ENCODE measurements around the gene ENO3.
"Not testable (repeated sequence)": the region's sequence is repeated elsewhere in the genome, so short reads cannot be mapped to it uniquely, and the experiment has no call there.

The ENO3 gene

DNA sequence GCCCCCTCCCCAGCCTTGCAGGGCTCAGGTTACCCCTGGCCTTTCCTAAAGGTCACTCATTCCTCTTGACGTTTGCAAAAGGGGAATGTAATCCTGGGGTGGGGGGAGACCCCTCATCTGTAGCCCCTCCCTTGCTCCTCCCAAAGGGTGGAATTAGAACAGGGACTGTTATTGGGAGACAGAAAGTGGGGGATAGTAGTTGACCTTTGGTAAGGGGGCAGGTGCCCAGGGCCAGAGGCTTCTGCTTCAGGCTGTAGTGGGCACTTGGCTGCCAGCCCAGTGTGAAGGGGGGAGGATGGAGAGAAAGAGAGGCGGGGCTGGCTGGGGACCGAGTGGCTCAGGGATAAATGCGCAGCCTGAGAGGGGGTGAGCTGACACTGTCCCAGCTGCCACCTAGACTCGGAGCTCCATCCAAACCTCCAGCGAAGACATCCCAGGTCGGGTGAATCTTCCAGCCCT, at the start of gene ENO3:
ENO3 (plus strand) TSS at position 374 of the 459 bp plus-strand sequence. CDS start 711 bp downstream, outside the sequence.
- DNase-seq = no peak

DNA sequence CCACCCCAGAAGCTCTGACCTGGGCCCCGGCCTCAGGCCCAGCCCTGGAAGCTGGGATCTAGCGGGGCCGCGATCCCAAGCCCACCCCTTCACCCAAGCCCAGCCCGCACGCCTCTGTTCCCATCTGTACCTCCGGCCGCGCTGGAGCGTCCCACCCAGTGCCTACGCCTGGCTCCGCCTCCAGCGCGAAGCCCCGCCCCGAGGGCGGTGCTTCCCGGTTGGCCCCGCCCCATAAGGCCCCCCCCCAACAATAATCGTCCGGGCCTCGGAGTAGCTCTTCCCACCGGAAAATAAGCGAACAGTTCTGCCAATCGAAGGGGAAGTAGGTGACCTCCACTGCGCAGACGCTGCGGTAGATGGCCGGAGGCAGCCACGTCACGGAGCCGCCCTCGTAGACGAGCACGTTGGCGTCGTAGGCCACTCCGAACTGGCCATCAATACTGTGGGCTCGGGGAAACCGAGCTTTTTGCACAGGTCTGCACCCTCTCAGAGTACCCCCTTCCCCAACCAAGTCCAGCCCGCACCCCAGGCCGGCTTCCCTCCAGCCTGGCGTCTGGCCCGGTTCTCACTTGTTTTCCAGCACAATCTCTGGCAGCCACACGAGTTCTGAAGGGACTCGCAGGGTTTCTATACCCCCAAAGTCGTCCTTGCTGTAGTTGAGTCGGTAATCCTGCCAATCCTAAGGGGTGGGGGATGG, 49.1 kb upstream of the ENO3 start:
- DNase-seq = peak; percentile 86

DNA sequence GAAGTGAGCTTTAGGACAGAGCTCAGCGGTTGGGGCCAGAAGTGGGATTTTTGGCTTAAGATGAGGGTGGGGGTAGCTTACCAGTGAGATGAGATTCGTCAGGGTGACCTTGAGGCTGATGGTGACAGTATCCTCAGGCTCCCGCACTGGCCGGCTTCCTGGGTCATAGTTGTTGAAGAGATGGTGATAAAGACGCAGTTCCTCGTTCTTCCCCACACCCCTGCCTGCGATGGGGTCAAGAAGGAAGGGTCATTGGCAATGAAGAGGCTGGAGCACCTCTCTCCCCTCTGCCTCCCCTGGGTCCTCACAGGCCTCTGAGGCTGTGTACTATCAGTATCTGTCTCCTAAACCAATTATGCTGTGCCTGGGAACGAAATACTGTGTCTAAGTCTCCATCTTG, 48.4 kb upstream of the ENO3 start:
- DNase-seq = no peak

DNA sequence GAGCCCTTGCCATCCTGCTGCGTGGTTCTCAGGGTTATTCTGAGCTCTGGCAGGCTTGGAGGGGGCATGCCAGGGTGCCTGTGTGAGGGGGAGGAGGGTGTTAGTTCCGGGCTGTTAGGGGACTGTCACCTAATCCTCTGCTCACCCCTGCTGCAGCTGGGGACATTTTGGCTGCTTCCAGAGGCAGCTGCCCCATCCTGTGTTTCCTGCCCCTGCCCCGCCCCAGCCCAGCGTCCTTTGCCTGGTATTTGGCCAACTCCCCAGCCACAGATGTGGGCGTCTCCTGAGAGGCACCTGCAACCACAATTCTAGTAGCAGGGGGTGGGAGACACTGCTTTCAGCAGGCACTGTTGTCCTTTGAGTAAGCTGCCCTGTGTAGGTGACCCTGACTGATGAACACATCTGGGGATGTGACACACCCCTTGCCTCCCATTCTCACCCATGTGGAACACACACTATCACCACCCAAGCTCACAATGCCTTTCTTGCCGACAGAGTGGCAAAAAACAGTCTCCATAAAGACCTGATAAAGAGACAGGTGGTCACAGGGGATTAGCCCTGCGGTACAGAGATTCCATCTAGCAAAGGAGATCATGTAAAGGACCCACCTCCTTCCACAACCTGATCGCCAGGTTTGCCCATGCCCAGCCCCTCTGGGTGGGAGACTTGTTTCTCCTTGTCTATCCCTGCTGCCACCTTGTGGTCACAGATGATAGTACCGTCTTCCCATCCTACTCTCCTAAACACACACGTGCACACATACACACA, 47.7 kb upstream of the ENO3 start, which contains the start of gene CHRNE:
CHRNE (minus strand) TSS at position 48 of the 768 bp plus-strand sequence; CDS start at position 13, 35 bp downstream.
- DNase-seq = peak; percentile 80

DNA sequence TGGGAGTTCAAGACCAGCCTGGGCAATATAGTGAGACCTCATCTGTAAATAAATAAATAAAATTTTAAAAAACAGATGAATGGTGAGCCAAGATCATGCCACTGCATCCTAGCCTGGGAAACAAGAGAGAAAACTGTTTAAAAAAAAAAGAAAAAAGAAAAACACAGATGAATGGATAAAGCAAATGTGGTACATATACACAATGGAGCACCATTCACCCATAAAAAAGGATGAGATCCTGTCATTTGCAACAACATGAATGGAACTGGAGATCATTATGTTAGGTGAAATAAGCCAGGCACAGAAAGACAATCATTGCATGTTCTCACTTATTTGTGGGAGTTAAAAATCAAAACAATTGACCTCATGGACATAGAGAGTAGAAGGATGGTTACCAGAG, 44.3 kb upstream of the ENO3 start:
- not testable (repeated sequence) for DNase-seq

DNA sequence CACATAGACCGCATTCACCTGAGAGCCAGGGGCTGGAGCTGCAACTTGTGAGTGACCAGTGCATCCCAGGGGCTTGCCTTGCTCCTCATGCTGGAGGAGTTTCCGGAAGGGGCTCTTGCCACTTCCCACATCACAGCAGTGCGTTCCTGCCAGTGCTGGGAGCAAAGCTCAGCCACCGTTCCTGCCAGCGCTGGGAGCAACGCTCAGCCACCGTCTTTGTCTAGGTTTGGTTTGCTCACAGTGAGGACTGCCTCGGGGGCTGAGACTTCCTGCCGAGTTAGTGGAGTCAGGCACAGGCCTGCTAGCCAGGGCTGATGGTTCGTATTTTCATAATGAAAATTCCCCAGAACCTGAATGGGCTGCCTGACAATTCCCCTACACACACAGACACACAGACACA, 42.6 kb upstream of the ENO3 start:
- no peak for DNase-seq

DNA sequence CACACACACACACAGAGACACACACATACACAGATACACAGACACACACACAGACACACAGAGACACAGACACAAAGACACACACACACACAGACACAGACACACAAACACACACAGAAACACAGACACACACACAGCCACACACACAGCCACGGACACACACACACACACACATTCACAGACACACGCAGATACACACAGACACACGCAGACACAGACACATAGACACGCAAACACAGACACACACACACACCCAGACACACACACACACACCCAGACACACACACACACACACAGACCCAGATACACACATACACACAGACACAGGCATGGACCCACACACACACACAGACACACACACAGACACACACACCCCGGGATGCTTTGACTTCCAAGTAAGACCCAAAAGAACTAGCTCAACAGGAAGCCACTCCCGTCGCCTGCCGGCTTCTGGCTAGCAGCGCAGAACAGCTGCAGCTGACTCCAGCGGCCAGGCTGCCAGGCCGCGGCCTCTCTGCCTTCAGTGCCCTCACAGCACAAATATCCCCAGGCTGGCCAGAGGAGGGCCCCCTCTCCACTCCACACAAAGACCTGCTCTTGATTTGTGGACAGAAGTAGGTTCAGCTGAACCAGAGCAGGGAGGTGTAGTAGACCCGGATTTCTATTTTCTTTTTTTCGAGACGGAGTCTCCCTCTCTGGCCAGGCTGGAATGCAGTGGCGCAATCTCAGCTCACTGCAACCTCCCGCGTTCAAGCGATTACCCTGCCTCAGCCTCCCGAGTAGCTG, 42.0 kb upstream of the ENO3 start:
- DNase-seq = peak; percentile 92

DNA sequence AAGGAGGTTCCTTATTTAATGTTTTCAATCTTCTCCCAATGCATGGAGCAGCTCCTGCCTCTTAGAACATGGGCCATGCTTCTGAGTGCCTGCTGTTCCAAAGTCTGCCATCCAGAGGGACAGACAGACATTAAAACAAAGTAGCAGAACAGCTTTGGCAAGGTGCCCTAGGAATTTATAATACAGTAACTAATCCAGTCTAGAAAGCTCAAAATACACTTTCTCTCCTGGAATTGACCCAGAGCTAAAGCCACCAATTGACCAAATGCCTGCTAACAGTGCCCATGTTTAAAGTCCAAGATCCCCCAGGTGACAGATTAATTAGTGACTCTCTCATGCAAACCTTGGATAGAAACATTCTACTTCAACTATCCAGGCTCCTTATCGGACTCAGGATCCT, 36.9 kb upstream of the ENO3 start:
- DNase-seq = no peak

DNA sequence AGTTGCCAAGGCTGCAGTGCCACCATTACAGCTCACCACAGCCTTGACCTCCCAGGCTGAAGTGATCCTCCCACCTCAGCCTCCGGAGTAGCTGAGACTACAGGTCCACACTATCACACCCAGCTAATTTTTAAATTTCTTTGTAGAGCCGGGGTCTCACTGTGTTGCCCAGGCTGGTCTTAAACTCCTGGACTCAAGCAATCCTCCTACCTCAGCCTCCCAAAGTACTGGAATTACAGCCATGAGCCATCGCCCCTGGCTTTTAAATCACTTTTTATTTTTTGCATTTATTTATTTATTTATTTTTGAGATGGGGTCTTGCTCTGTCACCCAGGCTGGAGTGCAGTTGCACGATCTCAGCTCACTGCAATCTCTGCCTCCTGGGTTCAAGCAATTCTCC, 36.4 kb upstream of the ENO3 start:
- not testable (repeated sequence) for DNase-seq

DNA sequence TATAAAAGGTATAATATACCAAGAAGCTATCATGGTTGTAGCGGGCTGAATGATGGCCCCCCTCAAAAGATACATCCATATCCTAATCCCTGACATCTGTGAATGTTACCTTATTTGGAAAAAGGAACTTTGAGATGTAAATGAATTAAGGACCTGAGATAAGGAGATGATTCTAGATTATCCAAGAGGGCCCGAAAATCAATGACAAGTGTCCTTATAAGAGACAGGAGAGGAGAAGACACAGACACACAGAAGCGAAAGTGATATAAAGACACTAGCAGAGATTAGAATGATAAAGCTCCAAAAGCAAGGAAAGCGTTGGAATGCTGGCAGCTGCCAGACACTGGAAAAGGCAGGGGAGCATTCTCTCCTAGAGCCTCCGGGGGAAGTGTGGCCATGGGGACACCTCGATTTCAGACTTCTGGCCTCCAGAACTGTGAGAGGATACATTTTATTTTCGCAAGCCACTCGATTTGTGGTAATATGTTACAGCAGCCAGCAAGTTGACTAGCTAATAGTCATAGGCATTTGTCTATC, 31.3 kb upstream of the ENO3 start:
- no peak for DNase-seq

DNA sequence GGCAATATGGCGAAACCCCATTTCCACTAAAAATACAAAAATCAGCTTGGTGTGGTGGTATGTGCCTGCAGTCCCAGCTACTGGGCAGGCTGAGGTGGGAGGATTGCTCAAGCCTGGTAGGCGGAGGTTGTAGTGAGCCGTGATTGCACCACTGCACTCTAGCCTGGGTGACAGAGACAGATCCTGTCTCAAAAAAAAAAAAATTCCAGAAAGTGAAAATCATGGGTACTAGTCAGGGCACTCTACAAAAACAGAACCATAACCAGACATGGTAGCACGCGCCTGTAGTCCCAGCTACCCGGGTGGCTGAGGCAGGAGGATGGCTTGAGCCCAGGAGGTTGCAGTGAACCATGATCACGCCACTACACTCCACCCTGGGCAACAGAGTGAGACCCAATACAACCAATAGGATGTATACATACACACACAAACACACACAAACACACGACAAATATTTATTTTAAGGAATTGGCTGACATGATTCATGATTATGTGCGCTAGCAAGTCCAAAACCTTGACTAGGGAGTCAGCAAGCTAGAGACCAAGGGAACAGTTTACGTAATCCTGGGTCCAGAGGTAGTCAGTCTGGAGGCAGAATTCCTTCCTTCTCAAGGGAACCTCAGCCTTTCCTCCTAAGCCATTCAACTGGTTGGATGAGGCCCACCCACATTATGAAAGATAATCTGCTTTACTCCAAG, 30.4 kb upstream of the ENO3 start:
- DNase-seq = no peak

DNA sequence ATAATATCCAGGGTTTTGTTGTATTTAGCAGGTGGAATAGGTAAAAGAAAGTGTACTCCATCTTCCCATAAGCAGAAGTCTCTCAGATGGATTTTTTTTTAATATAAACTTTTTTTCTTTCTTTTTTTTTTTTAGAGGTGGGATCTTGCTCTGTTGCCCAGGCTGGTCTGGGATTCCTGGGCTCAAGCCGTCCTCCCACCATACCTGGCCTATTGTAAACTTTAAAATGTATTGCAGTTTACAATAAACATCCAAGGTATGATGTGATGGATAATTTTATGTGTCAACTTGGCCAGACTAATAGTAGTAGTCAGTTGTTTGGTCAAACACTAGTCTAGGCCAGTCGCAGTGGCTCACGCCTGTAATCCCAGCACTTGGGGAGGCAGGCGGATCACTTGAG, 29.6 kb upstream of the ENO3 start:
- no peak for DNase-seq

DNA sequence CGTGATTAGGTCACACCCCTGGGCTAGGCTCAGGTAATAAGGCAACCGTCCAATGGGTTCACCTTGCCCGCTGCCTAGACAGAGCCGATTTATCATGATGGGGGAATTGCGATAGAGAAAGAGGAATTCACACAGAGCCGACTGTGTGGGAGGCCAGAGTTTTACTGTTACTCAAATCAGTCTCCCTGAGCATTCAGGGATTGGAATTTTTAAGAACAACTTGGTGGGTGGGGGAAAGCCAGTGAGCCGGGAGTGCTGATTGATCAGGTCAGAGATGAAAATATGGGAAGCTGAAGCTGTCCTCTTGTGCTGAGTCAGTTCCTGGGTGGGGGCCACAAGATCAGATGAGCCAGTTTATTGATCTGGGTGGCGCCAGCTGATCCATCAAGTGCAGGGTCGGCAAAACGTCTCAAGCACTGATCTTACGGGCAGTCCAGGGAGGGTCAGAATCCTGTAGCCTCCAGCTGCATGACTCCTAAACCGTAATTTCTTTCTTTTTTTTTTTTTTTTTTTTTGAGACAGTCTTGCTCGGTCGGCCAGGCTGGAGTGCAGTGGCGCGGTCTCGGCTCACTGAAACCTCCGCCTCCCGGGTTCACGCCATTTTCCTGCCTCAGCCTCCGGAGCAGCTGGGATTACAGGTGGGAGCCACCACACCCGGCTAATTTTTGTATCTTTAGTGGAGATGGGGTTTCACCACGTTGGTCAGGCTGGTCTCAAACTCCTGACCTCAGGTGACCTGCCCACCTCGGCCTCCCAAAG, 24.2 kb upstream of the ENO3 start:
- DNase-seq = not testable (repeated sequence)

DNA sequence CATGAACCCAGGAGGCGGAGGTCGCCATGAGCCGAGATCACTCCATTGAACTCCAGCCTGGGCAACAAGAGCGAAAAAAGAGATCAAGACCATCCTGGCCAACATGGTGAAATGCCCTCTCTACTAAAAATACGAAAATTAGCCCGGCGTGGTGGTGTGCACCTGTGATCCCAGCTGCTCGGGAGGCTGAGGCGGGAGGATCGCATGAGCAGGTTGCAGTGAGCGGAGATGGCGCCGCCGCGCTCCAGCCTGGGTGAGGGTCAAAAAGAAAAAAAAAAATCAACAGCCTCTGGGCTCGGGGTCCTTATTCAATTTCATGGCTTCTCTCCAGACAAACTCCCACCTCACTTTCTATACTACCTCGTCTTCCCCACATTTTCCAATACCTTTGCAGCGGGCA, 22.0 kb upstream of the ENO3 start:
- no peak for DNase-seq

DNA sequence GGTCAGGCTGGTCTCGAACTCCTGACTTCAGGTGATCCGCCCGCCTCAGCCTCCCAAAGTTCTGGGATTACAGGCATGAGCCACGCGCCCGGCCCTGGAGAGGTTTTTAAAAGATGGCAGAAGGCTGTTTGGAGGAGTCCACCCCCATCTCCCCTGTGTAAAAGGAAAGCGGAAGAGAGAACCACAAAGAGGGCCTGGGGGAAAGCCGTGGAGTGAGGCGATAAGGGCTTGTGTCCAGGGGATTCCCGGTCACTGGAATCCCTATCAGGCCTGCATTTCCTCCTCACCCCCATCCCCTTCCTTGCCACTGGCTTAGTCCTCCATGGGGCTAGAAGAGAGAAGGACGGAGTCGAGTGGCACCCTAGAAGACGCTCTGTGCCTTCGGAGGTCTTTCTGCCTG, 19.0 kb upstream of the ENO3 start, which contains the start of gene GP1BA:
GP1BA (plus strand) TSS at position 315 of the 400 bp plus-strand sequence. CDS start 328 bp downstream, outside the sequence.
- no peak for DNase-seq

DNA sequence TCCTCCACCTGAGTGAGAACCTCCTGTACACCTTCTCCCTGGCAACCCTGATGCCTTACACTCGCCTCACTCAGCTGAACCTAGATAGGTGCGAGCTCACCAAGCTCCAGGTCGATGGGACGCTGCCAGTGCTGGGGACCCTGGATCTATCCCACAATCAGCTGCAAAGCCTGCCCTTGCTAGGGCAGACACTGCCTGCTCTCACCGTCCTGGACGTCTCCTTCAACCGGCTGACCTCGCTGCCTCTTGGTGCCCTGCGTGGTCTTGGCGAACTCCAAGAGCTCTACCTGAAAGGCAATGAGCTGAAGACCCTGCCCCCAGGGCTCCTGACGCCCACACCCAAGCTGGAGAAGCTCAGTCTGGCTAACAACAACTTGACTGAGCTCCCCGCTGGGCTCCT, 18.2 kb upstream of the ENO3 start:
- DNase-seq = no peak

DNA sequence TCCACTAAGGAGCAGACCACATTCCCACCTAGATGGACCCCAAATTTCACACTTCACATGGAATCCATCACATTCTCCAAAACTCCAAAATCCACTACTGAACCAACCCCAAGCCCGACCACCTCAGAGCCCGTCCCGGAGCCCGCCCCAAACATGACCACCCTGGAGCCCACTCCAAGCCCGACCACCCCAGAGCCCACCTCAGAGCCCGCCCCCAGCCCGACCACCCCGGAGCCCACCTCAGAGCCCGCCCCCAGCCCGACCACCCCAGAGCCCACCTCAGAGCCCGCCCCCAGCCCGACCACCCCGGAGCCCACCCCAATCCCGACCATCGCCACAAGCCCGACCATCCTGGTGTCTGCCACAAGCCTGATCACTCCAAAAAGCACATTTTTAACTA, 17.3 kb upstream of the ENO3 start:
- no peak for DNase-seq

DNA sequence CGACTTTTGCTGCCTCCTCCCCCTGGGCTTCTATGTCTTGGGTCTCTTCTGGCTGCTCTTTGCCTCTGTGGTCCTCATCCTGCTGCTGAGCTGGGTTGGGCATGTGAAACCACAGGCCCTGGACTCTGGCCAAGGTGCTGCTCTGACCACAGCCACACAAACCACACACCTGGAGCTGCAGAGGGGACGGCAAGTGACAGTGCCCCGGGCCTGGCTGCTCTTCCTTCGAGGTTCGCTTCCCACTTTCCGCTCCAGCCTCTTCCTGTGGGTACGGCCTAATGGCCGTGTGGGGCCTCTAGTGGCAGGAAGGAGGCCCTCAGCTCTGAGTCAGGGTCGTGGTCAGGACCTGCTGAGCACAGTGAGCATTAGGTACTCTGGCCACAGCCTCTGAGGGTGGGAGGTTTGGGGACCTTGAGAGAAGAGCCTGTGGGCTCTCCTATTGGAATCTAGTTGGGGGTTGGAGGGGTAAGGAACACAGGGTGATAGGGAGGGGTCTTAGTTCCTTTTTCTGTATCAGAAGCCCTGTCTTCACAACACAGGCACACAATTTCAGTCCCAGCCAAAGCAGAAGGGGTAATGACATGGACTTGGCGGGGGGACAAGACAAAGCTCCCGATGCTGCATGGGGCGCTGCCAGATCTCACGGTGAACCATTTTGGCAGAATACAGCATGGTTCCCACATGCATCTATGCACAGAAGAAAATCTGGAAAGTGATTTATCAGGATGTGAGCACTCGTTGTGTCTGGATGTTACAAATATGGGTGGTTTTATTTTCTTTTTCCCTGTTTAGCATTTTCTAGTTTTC, 16.5 kb upstream of the ENO3 start:
- DNase-seq = no peak

DNA sequence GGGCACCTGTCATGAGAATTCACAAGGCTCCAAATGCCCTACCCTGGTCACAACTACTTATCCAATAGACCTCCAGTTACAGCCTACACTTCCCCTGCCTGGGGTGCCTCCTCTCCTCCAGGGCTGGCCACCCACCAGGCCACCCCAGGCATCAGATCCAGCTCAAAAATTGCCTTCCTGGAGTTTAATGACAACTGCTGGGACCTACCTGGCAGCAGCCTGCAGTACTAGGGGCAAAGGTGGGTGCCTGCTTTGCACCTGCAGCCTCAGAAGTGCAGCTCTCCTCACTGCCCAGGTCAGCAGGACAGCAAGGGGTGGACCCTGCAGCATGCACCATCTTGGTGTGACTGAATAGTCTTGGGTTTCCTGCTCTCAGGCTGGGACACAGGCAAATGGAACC, 15.3 kb upstream of the ENO3 start:
- no peak for DNase-seq

DNA sequence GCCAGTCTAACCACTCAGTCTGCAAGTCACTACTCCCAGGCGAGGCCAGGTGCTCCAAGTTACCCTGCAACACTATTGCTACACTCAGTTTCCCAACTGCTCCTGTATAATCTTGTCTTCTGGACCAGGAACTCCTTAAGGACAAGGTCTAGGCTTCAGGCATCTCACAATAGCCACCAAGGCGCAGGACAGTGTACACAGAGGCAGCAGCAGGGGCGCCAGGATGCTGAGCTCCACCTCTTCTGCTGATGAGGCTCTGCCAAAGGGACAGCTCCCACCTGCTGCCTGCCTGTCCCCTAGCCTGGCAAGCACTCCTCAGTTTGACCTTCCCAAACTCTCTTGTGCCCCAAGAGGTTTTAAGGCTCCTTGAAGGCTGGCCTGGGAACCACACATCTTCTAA, 14.5 kb upstream of the ENO3 start:
- DNase-seq = no peak

DNA sequence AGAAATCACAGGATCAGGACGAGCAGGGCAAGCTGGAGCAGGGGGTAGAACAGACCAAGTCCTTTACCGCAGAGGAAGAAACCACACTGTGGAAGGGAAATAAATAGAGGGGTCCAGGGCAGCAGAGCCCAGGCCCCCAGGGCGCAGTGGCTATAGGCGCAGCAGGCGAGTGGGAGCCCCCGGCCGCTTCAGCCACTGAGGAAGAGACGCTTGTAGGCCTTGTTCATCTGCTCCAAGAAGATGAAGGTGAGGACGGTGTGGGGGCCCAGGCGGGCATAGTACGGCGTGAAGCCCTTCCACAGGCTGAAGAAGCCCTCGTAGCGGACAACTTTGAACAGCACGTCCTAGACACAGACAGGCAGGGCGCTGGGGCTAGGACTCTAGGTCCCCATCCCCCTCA, 13.4 kb upstream of the ENO3 start:
- DNase-seq = no peak

All from right forelimb (tissue), 1 donor.